ENCODE data around the gene ERRFI1. TPM values are rescaled to one million over a fixed set of nuclear protein-coding genes. Genes with fewer than 3 reads are reported as not detected.

Gene ERRFI1
- total RNA-seq (2022), result 37.2 and 40.9 TPM in 2 replicates
- Bru-seq, nascent RNA, result percentile 95 among the genes with signal in this experiment
- BruChase-seq, experiment 1, labeled RNA remaining after a 2-hour chase, result percentile 93 among the genes with signal in this experiment
- percentile 80 among the genes with signal in this experiment for BruChase-seq, experiment 2, labeled RNA remaining after a 6-hour chase
- long read RNA-seq, transcript ERRFI1-201 (4 exons, 3,104 nt), result major isoform, 25 of 42 reads
- long read RNA-seq, partial matches to known transcripts, result 3 of 42 reads
- long read RNA-seq, other reads (novel, unspliced or antisense), result 13 of 42 reads

- CTCF ChIA-PET, result interaction anchor here (3.2 kb wide), 1 partner anchor 289 kb away, joined by 17 read pairs; no protein-coding TSS in a partner anchor
- peak; percentile 91 to 97 for DNase-seq
- Mint-ChIP-seq H3K27me3 (ENCODE audit: insufficient read depth, unreplicated experiment) (no peaks in the 10 kb centered on the region), H3K4me1 (ENCODE audit: low read depth, unreplicated experiment) (peaks cover 38% of the 10 kb centered on the region), H3K9me3 (ENCODE audit: unreplicated experiment) (no peaks in the 10 kb centered on the region), H3K4me3 (ENCODE audit: unreplicated experiment) (peak within 1 kb of the TSS; percentile 89), H3K27ac (ENCODE audit: unreplicated experiment) (peak within 1 kb of the TSS; percentile 88), H3K36me3 (ENCODE audit: insufficient read depth, unreplicated experiment) (peaks cover 29% of the 10 kb centered on the region)
- POLR2A ChIA-PET, result interaction anchor here (0.5 to 1.7 kb wide), 5 partner anchors 9 to 289 kb away, joined by 3 to 11 read pairs (median 5); no protein-coding TSS in a partner anchor
- Histone ChIP-seq H3K27me3 (replicated peaks; ENCODE audit: control insufficient read depth, insufficient read depth, low read length) (no peaks in the 10 kb centered on the region), H3K4me3 (ENCODE audit: low read depth, low read length) (peak within 1 kb of the TSS; percentile 50), H3K4me1 (peaks cover 43% of the 10 kb centered on the region), H3K36me3 (ENCODE audit: control insufficient read depth, insufficient read depth, low read length) (no peaks in the 10 kb centered on the region), H3K9me3 (no peaks in the 10 kb centered on the region)
- BruUV-seq (replicated peaks), result no TSS peak
- TF ChIP-seq CTCF (IDR thresholded peaks at IDR 0.05; ENCODE audit: insufficient read depth in 1 of 2, low read depth in 1 of 2, low read length in 1 of 2, severe bottlenecking in 1 of 2, unreplicated experiment in 1 of 2), result no peak
- intact Hi-C loops (cut with micrococcal nuclease; ENCODE audit: unreplicated experiment), result loop anchor here (5.0 kb wide), 3 partner anchors 44 to 231 kb away; no protein-coding TSS in a partner anchor
Observed at GRCh38 chr1:8026153-8026975, at the start of gene ERRFI1. Gene ERRFI1, minus strand, starts transcription at chr1:8026309. Its CDS starts 10,690 bp downstream, at chr1:8015619.

- intact Hi-C loops (cut with micrococcal nuclease; ENCODE audit: unreplicated experiment), result loop anchor here (2.0 to 5.0 kb wide), 3 partner anchors 21 to 48 kb away; partner anchors contain the start of gene ERRFI1
Observed at GRCh38 chr1:8075511-8076051, 49.5 kb upstream of the ERRFI1 start.

More at GRCh38 chr1:8075511-8076051, 49.5 kb upstream of the ERRFI1 start:
- no peak for TF ChIP-seq CTCF (IDR thresholded peaks at IDR 0.05; ENCODE audit: insufficient read depth in 1 of 2, low read depth in 1 of 2, low read length in 1 of 2, severe bottlenecking in 1 of 2, unreplicated experiment in 1 of 2)
- no peaks in the 10 kb centered on the region for H3K9me3 Mint-ChIP-seq (ENCODE audit: unreplicated experiment)
- ChIA-PET CTCF (no interaction called here), POLR2A (interaction anchor here (0.6 kb wide), 1 partner anchor 52 kb away, joined by 3 read pairs; no protein-coding TSS in a partner anchor)
- Histone ChIP-seq H3K27me3 (replicated peaks; ENCODE audit: control insufficient read depth, insufficient read depth, low read length) (no peaks in the 10 kb centered on the region), H3K4me3 (ENCODE audit: low read depth, low read length) (no peak overlapping the region), H3K4me1 (peaks cover 74% of the 10 kb centered on the region), H3K9me3 (no peaks in the 10 kb centered on the region), H3K36me3 (ENCODE audit: control insufficient read depth, insufficient read depth, low read length) (no peaks in the 10 kb centered on the region)
- DNase-seq, result peak; percentile 67 to 78
- peak overlapping the region; percentile 90 for H3K27ac Mint-ChIP-seq (ENCODE audit: unreplicated experiment)
- H3K4me1 Mint-ChIP-seq (ENCODE audit: low read depth, unreplicated experiment), result peaks cover 54% of the 10 kb centered on the region
- H3K4me3 Mint-ChIP-seq (ENCODE audit: unreplicated experiment), result peak overlapping the region; percentile 12
- BruUV-seq (replicated peaks), result no TSS peak
- H3K36me3 Mint-ChIP-seq (ENCODE audit: insufficient read depth, unreplicated experiment), result peaks cover under 1% of the 10 kb centered on the region
- no peaks in the 10 kb centered on the region for H3K27me3 Mint-ChIP-seq (ENCODE audit: insufficient read depth, unreplicated experiment)
